NCI-H2029 treated with DMSO at 0.1 percent for 48 hours (cell line): ENCODE data around the gene TJAP1.

Experiments
- DNase-seq: peaks from one replicate; lab custom pipeline; 2025; lab: John Stamatoyannopoulos, UW

The TJAP1 gene

GRCh38 chr6:43540507-43540906 is 63.1 kb downstream of the TJAP1 start:
- no peak for DNase-seq

GRCh38 chr6:43541774-43542471 is 64.6 kb downstream of the TJAP1 start:
- no peak for DNase-seq

- no peak for DNase-seq
Measured at GRCh38 chr6:43544461-43544860, 67.1 kb downstream of the TJAP1 start.

GRCh38 chr6:43547222-43547621 is 69.9 kb downstream of the TJAP1 start:
- DNase-seq: no peak
